Endometrial microvascular endothelial cells (primary cell): ENCODE data around the gene USP12. TPM values are rescaled to one million over a fixed set of nuclear protein-coding genes. Genes with fewer than 3 reads are reported as not detected.
"Not testable (repeated sequence)": the region's sequence is repeated elsewhere in the genome, so short reads cannot be mapped to it uniquely, and the experiment has no call there.

Source experiments
- in situ Hi-C: cut with HindIII; loops from 2 replicates; pipeline ENCODE4 v1.10.0; 2017; ENCODE audit warnings: low sequenced_read_pairs, low pct_unique_long_range_greater_than_20kb; ENCODE audit errors: inconsistent ontology term
- total RNA-seq: library from RNA; depleted of rRNA; stranded (reverse); fragments of >200 nt; gene quantifications from one replicate; pipeline ENCODE4 v1.2.3, GENCODE V29; 2015; ENCODE audit errors: inconsistent ontology term

Gene USP12
- total RNA-seq, 1 donor from 2014 or later = 40.0 TPM

DNA sequence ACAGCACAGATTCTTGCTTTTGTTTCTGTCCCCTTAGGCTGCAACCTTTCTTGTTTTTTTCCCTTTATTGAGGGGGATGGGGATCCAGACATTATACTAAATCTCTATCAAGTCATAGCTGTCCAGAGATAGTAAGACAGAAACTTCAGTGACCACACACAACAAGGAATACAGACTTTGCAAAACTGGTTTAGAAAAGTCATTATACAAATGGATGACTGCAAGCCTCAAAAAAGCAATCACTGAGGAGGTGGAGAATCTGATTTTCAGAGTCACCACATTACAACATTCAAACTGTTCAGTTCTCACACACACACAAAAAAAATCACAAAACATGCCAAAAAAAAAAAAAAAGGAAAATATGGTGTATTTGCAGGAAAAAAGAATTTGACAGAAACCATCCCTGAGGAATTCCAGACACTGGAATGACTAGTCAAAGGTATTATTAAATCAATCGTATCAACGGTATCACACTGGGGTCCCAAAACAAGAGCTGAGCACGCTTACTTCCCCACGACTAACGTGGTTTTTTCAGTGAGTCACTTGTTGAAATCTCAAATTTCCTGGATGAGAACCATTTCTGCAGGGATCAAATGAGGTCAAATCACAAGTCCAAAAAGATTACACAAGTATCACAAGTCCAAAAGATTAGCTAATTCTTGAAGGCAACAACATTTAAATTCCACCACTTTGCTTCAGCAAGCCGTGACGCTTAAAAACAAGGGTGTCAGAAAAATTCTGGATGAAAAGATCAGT, 41.2 kb downstream of the USP12 start:
- in situ Hi-C loops = no loop called here

DNA sequence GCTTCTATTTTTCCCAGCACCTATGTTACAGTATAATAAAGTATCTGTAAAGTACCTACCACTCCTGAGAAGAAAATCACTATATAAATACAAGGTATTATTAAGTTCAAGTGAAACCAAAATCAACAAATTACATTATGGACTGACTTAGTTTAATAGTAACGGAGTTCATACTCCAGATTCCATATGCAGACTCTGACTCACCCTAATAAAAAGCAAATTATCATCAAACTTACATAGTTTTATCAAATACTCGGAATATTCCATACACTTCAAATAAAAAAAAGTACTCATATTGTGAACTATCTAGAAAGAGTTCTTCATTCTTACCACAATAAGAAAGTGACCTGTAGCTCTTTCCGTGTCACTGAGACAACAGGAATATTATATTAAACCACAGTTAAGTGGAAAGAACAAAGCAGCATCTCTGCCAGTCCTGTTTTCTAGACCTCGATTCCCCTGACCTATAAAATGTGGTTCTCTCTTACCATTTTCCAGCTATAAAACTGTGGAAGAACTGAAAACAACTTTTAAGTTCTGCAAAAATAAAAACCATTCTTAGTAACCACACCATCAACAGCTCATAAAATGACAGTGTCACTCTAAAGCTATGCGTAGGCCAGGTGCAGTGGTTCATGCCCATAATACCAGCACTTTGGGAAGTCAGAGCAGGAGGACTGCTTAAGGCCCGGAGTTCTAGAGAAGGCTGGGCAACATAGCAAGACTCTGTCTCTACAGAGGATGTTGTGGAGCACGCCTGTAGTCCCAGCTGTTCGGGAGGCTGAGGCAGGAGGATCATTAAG, 42.6 kb downstream of the USP12 start:
- in situ Hi-C loops = no loop called here

DNA sequence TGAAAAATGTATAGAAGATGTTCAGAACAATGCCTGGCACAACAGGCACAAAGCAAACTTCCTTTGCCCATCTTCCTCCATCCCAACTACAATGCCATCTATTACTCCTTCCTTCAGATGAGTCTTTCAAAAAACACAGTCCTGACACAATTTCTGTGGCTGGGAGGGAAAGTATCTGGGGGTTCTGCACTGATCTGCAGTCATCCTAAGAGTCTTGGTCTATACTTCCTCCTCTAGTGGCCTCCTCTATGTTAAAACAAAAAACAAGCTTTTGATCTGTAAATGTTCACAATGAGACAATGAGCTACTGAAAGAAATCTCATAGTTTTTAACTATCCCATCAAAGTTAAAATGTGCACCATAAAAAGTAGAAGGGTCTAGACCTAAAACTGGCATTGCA, 44.8 kb downstream of the USP12 start:
- in situ Hi-C loops = no loop called here

DNA sequence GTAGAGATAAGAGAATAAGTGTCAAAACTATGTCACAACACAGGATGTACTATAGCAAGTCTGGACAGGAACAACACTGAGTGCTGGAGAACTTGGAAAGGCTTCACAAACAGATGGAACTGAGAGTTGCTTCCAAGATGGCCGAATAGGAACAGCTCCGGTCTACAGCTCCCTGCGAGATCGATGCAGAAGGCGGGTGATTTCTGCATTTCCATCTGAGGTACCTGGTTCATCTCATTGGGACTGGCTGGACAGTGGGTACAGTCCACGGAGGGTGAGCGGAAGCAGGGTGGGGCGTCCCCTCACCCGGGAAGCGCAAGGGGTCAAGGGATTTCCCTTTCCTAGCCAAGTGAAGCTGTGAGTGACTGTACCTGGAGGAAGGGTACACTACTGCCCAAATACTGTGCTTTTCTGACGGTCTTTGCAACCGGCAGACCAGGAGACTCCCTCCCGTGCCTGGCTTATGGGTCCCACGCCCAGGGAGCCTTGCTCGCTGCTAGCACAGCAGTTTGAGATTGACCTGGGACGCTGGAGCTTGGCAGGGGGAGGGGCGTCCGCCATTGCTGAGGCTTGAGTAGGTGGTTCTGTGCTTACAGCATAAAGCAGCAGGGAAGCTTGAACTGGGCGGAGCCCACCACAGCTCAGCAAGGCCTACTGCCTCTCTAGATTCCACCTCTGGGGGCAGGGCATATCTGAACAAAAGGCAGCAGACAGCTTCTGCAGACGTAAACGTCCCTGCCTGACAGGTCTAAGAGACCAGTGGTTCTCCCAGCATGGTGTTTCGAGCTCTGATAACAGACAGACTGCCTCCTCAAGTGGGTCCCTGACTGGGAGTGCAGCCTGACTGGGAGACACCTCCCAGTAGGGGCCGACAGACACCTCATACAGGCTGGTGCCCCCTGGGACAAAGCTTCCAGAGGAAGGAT, 46.0 kb downstream of the USP12 start:
- in situ Hi-C loops = no loop called here

DNA sequence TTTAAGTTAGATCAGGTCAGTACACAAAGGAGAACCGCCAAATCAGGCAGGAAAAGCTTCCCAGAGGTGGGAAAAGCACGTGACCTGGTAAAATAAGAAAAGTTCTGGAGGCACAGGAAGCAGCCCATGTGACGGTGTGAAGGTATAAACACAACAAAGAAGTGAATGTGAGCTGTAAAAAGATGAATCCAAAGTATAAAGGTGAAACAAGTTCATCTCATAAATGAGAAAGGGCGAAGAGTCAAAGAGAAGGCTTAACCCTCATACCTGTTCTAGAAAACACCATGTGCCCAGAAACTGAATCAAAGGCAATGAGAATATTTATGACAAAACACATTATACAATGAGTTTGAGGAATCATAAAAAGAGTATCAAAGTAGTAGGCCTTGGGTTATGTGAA, 47.0 kb downstream of the USP12 start:
- in situ Hi-C loops = no loop called here

GRCh38 chr13:27123445-27123844, 48.2 kb downstream of the USP12 start:
- in situ Hi-C loops = not testable (repeated sequence)

- in situ Hi-C loops = no loop called here
These were observed 49.6 kb downstream of the USP12 start for GRCh38 chr13:27122036-27122435.

- in situ Hi-C loops = no loop called here
These were observed 50.8 kb downstream of the USP12 start for GRCh38 chr13:27120811-27121210.

DNA sequence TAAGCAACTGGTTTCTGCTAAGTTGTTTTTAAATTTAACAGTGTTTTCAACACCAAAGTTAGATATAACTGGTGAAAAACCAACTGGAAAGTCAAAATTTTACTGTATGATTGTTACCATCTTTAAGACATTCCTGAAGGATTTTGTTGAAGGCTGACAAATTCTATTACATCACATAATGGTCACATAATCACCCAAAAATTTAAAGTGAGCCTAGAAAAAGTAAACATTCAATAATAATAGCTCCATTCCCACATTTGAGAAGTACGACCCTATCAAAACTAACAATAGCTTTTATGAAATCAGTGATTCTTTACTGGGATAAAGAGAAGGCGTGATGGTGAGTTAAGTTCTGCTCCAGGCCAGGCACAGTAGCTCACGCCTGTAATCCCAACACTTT, 51.6 kb downstream of the USP12 start:
- in situ Hi-C loops = no loop called here

DNA sequence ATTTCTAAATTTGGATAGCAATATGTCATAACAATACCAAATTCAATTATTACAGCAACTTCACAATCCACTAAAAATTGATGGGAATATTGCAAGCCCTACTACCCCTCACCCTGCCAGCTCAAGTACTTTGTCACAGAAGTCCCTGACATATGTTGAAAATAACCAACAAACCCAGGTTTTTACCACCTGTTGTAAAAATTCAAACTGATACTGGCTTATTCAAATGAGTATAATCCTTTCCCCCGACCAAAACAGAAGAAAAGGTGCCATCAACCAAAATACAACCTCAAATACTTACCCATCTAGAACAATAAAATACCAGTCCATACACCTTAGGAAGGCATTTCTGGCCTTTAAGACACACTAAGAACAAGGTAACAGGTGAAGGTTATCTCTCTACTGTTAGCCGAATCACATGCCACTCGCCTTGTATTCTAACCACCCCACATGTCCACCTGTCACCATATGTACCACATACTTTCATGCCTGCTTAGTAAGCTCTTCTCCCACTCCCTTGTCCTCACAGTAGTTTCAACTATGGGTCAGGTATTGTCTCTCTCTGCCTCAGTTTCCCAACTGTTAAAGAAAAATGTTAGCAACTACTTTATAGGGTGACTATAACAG, 53.1 kb downstream of the USP12 start:
- in situ Hi-C loops = no loop called here

- in situ Hi-C loops = no loop called here
These were observed 53.7 kb downstream of the USP12 start for GRCh38 chr13:27117952-27118351.

GRCh38 chr13:27117158-27117557, 54.5 kb downstream of the USP12 start:
- in situ Hi-C loops = no loop called here

DNA sequence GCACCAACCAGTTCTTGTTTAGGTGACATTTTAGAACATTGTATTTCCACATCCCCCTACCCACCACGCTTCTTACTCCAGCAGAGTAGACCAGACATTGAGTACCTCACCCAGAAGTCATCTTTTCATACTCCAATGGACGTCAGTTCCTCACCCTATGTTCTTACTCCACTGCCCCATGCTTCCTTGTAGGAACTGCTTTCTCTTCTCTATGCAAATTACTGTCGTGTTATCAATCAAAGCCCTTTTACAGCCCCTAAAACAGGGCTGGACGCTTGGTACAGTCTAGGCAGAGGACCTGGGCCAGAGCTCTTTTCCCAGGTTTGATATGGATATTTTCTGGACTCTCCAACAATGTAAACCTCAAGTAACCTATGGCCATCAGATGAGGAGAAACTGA, 58.2 kb downstream of the USP12 start:
- in situ Hi-C loops = no loop called here

- in situ Hi-C loops = no loop called here
These were observed 59.6 kb downstream of the USP12 start for GRCh38 chr13:27112006-27112405.

- in situ Hi-C loops = no loop called here
These were observed 61.4 kb downstream of the USP12 start for GRCh38 chr13:27110056-27110746.

DNA sequence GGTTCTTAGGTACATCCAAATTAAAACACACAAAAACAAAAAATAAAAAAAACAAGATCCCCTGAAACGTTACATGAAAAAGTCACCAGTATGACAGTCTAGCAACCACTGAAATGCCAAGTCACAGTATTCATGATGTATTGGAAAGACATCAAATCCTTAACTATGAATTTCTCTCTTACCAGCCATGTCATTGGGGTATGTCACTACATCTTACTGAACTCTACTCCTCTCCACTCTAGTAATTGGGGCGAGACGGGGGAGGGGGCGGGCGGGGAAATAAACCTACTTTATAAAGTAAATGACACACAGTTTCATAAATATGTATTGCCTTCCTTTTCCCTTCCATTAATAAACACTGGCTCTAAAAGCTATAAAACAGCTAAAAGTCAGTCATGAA, 65.5 kb downstream of the USP12 start:
- in situ Hi-C loops = no loop called here

DNA sequence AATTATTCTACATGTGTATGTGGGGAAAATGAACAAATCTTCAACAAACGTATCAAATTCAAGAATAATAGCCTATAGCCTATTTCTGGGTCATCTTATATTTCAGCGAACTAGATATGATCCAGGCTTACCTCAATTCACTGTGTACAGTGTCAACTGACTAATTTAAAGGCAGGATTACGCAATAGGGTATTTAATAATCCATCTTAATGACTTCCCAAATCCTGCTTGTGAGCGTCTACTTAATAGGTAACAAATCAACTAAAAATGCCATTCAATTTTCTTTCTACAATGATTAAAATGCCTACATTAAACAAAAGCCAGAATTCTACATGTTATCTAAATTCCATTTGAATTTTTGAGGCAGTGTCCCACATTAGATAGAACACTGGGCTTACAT, 67.0 kb downstream of the USP12 start:
- in situ Hi-C loops = no loop called here

GRCh38 chr13:27101847-27102246, 69.8 kb downstream of the USP12 start:
- in situ Hi-C loops = no loop called here
